Colonic mucosa (tissue), 4 donors: ENCODE data around the gene RAD51B. TPM values are rescaled to one million over a fixed set of nuclear protein-coding genes. Genes with fewer than 3 reads are reported as not detected.

Experiments used
- DNase-seq: peaks from one replicate; pipeline ENCODE4 v3.0.0-alpha.2; 2020
- H3K27ac ChIP-seq: fragments of 200-600 bp; one replicate; pipeline ENCODE4 v1.8.0; 2021
- H3K27me3 ChIP-seq: fragments of 200-600 bp; one replicate; pipeline ENCODE4 v1.8.0; 2021
- H3K36me3 ChIP-seq: fragments of 200-600 bp; one replicate; pipeline ENCODE4 v1.8.0; 2021
- H3K4me1 ChIP-seq: fragments of 200-600 bp; one replicate; pipeline ENCODE4 v1.8.0; 2021; ENCODE audit warnings: mild to moderate bottlenecking
- H3K4me3 ChIP-seq: fragments of 200-600 bp; one replicate; pipeline ENCODE4 v1.8.0; 2021
- H3K9ac ChIP-seq, 2 donors: one replicate each; pipeline ENCODE4 v1.7.0; 2013; ENCODE audit warnings: control low read depth in 2 of 2, low read depth in 2 of 2, low read length in 2 of 2
- H3K9me3 ChIP-seq: fragments of 200-600 bp; one replicate; pipeline ENCODE4 v1.8.0; 2021
- intact Hi-C: fragments of 100-400 bp; cut with DNase I; formaldehyde crosslinking; loops from one replicate; pipeline ENCODE4 v1.14.1; 2022
- total RNA-seq, 2 donors: library from RNA; stranded (reverse); fragmentation: NEBNext Ultra II Directional in 1 of 2; extraction: Animal tissue kit (Norgen Biotek cat#: 25700) in 1 of 2; gene quantifications; one replicate each; pipeline ENCODE4 v1.2.1, GENCODE V29; 2021
- TF ChIP-seq, protein P1 (sequence below): fragments of 200-600 bp; IDR thresholded peaks from one replicate; pipeline ENCODE4 v1.8.0; 2022; ENCODE audit warnings: antibody characterized with exemption, mild to moderate bottlenecking
- donor health status: healthy.
- donor health status: DM: no; HTN: no; CAD: no.
- donor health status: DM: no; HTN: no; CAD: no.

The RAD51B gene
- total RNA-seq, 2 donors from 2014 or later: 12.7 to 22.0 TPM

DNA sequence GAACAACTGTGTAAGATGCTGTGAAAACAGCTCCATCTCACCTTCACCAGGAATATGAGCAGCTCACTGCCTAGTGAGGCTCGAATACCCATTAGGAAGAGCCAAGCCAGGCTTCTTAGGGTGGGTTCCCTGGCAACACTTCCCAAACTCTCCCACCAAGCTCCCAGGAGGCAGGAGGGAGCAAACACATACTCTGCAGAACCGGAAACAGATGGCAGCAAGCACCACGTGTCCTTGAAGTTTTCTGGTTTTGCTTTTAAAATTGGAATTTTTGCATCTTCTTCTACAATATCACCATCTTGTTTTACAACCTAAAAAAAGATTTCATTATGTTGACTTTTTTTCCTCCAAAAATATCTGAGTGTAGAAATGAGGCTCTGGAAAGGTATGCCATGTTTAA is 786.6 kb downstream of the RAD51B start:
- no peak for DNase-seq
- no peaks in the 10 kb centered on the region for H3K9me3 ChIP-seq
- H3K4me3 ChIP-seq: no peak overlapping the region
- no peak overlapping the region for H3K27ac ChIP-seq
- no peak overlapping the region for H3K9ac ChIP-seq
- intact Hi-C loops: no loop called here
- H3K27me3 ChIP-seq: no peaks in the 10 kb centered on the region
- no peaks in the 10 kb centered on the region for H3K36me3 ChIP-seq
- peaks cover 20% of the 10 kb centered on the region for H3K4me1 ChIP-seq
- TF ChIP-seq, protein P1, sequence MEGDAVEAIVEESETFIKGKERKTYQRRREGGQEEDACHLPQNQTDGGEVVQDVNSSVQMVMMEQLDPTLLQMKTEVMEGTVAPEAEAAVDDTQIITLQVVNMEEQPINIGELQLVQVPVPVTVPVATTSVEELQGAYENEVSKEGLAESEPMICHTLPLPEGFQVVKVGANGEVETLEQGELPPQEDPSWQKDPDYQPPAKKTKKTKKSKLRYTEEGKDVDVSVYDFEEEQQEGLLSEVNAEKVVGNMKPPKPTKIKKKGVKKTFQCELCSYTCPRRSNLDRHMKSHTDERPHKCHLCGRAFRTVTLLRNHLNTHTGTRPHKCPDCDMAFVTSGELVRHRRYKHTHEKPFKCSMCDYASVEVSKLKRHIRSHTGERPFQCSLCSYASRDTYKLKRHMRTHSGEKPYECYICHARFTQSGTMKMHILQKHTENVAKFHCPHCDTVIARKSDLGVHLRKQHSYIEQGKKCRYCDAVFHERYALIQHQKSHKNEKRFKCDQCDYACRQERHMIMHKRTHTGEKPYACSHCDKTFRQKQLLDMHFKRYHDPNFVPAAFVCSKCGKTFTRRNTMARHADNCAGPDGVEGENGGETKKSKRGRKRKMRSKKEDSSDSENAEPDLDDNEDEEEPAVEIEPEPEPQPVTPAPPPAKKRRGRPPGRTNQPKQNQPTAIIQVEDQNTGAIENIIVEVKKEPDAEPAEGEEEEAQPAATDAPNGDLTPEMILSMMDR: no peak

DNA sequence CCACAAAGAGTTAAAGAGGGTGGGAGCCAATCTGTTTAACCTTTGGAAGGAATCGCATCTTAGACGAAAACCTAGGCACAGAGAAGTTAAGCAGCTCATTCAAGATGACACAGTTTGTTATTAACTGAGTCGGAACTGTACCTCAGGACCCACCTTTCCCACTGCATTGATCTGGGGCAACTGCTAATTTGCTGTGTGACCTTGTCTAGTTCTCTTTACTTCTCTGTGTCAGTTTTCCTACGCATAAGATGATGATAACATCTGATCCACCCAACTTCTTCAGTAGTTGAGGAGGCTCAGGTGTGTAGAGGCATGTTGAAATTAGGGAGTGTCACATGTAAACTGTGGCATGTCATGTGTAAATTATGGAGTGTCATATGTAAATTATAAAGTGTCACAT is 787.1 kb downstream of the RAD51B start:
- H3K36me3 ChIP-seq: no peaks in the 10 kb centered on the region
- TF ChIP-seq, protein P1: no peak
- H3K9ac ChIP-seq: no peak overlapping the region
- intact Hi-C loops: no loop called here
- DNase-seq: no peak
- no peaks in the 10 kb centered on the region for H3K27me3 ChIP-seq
- no peak overlapping the region for H3K4me3 ChIP-seq
- no peaks in the 10 kb centered on the region for H3K9me3 ChIP-seq
- peaks cover 20% of the 10 kb centered on the region for H3K4me1 ChIP-seq
- peak overlapping the region; percentile 71 for H3K27ac ChIP-seq

DNA sequence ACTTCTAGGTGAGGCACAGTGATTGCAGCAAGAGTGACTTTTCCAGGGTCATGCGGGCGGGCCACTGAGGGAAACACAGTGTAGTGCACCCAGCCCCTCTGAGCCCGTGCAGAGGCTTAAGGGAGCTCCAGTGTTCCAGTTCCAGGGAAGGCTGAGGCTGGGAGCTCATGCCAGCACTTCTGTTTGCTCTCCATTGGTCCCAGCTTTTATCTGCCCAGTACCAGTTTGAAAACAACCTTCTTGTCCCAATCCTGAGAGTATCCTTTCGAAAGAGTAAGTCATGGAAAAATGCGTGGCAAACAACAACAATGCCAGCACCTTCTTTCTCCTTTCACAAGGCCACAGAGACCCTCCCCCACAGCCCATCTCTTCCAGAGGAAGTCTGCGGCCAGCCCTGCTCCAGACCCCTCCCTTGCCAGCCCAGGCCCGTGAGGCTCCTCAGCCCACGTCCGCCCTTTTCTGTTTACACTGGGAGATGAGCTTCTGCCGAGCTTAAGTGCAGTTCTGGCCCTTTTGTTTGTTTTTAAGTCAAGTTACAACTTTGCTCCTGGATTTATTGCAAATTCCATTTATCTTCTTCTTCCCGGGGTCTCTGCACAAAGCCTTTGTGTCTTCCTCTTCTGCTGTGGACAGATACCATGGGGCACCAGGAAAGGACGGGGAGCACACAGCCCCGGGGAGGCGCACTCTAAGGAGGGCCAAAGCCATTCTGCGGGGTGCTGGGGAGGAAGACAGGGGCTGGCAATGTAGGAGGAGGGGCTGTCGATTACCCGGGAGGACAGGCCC is 787.7 kb downstream of the RAD51B start:
- Histone ChIP-seq H3K27me3 (no peaks in the 10 kb centered on the region), H3K4me1 (peaks cover 20% of the 10 kb centered on the region), H3K9me3 (no peaks in the 10 kb centered on the region), H3K27ac (peak overlapping the region; percentile 71), H3K36me3 (no peaks in the 10 kb centered on the region), H3K4me3 (no peak overlapping the region), H3K9ac (peak overlapping the region; percentile 24 to 36)
- peak; percentile 67 for DNase-seq
- intact Hi-C loops: no loop called here
- TF ChIP-seq, protein P1: no peak

DNA sequence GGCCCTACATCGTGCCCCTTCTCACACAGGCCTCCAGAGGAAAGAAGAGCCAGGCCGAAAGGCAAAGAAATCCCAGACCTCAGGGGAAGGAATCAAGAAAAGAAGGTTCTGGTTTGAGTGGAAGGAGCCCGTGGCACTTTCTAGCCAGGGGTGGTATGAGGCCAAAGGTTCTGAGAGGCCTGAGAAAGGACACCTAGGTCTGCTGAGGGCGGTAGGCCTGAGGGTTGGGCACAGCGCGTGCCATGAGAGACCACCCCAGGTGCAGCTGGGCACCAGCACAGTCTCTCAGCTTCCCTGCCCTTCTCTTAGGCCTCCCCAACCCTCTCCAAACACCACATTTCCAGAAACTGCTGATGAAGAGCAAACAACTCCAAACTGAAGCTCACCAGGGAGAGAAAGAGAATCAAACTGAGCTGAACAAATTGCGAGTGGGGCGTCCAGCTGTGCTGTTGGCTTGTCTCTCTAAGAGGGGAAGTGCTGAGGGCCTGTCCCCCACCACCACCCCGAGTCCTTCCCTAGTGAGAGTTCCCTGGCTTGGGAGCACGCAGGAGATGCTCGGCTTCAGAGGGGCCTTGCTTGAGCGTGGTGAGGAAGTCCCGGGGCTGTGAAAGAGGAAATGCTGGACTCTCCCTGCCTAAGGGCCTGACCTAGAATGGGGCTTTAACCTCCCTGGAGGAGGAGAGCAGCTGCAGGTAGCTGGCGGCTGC is 788.4 kb downstream of the RAD51B start:
- Histone ChIP-seq H3K9me3 (no peaks in the 10 kb centered on the region), H3K9ac (peak overlapping the region; percentile 24 to 36), H3K36me3 (no peaks in the 10 kb centered on the region), H3K27me3 (no peaks in the 10 kb centered on the region), H3K27ac (peak overlapping the region; percentile 71), H3K4me1 (peaks cover 20% of the 10 kb centered on the region), H3K4me3 (no peak overlapping the region)
- intact Hi-C loops: no loop called here
- DNase-seq: no peak
- TF ChIP-seq, protein P1: no peak

DNA sequence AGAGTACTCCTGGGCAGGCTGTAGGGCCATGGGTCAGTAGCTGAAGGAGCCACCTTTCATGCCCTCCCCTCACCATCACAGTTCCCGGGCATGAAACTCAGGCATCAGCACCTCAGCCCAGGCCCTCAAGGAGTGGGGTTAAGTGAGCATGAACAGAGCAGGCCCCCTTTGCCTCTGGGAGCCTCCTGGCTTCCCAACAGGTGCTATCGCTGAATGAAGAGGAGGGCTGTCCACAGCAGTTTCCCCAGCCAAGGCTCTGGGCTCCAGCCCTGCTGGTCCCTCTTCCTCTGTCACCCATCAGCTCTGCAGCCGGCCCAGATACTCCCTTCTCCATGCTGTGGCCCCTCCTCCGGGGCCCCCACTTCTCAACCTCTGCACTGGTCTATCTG is 789.0 kb downstream of the RAD51B start:
- H3K36me3 ChIP-seq: no peaks in the 10 kb centered on the region
- no peak overlapping the region for H3K4me3 ChIP-seq
- H3K9me3 ChIP-seq: no peaks in the 10 kb centered on the region
- H3K27ac ChIP-seq: peak overlapping the region; percentile 71
- DNase-seq: no peak
- H3K4me1 ChIP-seq: peaks cover 17% of the 10 kb centered on the region
- no peaks in the 10 kb centered on the region for H3K27me3 ChIP-seq
- H3K9ac ChIP-seq: peak overlapping the region in 1 of 2 donors; percentile 36
- intact Hi-C loops: no loop called here
- TF ChIP-seq, protein P1: no peak
